SK-N-DZ (cell line): Measurements from ENCODE around the gene SRRM4.

Experiments
- DNase-seq: peaks from one replicate; pipeline ENCODE4 v3.0.0-alpha.2; 2015; ENCODE audit warnings: low spot score

SRRM4 gene

DNA sequence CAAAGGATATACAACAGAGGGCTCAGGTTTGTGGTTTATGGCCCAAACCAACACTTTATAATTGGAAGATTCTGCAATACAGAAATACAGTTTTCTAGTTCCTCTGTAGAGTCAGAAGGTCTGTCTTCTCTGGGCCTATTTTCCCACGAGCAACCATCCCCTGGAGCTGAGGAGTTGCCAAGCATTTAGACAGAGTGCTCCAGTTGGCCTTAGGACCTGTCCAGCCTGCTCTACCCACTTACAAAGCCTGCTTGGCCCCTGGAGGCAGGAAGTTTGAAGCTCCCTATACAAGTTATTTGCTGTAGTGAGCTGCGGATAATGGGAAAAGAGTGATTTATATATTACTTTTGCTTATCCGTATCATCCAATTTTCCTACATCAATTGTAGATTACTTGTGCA lies 136.6 kb downstream of the SRRM4 start:
- DNase-seq = no peak

DNA sequence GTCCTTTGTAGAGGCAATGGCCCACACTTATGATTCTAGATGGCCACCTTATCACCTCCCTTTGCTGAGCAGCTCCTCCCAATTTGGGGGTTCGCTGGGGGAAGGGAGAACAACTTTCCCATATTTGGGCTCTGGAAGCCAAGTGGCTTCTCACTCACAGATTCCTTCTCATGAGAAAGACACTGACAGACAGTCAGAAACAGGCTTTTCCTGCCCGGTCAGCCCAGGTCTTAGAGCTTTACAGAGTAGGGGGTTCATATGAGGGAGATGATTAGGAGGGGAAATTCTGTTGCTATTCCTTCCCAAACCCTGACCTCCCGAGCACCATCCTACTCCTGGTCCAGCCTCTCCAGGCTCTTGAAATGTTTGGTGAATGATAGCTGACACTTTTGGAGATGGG lies 137.3 kb downstream of the SRRM4 start:
- DNase-seq = no peak

DNA sequence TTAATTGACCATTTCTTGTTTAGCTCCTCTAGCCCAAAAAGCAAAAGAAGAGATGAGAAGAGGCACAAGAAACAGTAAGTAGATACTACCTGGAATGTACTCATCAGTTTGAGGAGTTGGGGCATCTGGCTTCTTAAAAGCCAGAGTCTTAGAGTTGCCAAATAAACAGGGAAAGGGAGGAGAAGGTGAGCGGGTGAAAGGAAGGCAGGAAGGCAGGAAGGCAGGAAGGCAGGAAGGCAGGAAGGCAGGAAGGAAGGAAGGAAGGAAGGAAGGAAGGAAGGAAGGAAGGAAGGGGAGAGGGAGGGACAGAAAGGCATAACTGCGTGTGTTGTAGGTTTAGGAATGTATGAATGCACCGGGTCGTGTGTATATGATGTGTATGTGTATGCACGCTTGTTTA lies 140.7 kb downstream of the SRRM4 start:
- no peak for DNase-seq

DNA sequence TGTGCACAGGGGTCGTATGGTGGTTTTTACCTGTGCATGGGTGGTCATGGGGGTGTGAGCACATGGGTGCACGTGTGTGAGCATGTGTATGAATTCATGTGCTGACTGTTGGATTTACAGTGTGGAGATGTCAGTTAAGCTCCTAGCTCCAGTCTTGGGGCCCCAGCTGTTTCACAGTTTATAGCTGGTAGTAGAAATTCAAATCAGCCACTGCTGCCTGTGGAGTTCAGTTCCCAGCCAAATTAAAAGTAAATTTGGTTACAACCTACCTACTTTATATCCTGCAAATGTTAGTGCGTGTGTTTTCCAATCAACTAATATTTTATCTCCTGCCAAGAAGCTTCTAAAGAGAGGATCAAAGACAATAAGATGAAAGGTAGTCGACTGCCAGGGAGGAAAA lies 141.4 kb downstream of the SRRM4 start:
- no peak for DNase-seq

DNA sequence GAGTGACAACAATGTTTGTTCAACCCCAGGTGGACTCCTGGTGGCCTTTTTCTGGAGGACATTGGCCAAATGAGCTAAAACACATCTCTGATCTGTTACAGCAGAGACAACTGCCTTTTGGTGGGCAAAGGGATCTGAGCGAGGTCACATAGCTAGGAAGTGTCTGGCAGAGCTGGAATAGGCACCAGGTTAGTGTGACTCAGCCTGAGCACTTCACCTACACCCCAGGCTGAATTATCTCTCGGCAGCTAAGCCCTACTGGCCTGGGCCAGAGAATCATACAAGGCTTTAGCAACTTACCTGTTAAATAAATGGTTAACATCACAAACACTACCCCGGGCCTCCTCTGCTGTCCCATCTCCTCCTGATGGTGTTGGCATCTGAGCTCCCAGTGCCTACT lies 147.2 kb downstream of the SRRM4 start:
- DNase-seq = no peak

DNA sequence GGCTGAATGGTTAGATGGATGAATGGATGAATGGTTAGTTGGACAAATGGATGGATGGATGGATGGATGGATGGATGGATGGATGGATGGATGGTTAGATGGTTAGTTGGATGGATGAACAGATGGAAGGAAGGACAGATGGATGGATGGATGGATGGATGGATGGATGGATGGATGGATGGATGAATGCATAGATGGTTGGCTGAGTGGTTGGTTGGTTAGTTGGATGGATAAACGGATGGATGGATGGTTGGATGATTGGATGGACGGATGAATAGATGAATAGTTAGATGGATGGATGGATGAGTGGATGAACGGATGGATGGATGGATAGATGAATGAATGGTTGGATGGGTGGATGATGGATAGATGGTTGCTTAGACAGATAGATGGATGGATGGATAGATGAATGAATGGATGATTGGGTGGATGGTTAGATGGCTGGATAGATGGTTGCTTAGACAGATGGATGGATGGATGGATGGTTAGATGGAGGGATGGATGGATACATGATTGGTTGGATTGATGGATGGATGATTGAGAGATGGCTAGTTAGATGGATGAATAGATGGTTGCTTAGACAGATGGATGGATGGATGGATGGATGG lies 148.6 kb downstream of the SRRM4 start:
- DNase-seq = no peak

DNA sequence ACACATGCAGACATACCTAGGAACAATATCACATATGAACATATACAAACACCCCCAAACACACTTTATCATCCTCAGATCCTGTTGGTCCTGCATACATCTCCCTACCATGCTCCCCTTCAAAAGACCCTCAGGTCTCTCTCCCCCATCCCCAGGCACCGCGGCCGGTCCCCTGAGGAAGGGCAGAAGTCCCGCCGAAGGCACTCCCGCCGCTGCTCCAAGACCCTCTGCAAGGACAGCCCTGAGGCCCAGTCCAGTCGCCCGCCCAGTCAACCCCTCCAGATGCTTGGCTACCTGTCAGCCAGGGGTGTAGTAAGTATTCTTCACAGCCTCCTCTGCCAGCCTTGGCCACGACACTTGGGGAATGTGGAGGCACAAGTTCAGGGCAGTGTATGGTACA lies 149.2 kb downstream of the SRRM4 start:
- no peak for DNase-seq

DNA sequence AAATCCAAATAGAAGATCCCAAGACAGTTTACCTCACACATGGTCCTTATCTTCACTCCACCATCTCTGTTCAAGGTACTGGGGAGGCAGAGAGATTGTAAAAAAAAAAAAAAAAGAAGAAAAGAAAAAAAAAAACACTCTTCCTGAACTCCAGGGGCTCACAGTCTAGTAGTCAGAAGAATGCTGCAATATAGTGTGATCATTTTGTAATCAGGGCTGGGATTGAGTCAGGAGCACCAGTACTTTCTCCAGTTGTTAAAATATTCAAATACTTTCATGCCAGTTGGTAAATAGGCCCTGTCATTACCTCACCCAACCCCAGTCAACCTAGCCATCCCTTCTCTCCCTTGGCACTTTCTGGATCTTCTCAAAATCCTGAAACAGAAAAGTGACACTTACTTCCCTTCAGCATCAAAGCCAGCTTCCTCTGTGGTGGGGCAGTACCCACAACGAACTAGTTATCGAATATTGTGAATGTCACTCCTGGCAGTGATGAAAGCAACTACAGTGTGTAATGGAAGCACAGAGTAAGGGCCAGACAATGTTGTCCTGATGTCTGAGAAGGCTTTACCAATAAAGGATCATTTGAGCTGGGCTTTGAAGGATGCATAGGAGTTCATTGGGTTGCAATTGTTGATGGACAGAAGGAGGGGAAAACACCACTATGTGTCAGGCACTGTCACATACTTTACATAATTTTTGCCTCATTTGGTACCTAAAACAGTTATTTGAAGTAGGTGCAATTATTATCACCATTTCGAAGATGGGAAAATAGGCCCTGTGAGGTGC lies 153.1 kb downstream of the SRRM4 start:
- DNase-seq = no peak

DNA sequence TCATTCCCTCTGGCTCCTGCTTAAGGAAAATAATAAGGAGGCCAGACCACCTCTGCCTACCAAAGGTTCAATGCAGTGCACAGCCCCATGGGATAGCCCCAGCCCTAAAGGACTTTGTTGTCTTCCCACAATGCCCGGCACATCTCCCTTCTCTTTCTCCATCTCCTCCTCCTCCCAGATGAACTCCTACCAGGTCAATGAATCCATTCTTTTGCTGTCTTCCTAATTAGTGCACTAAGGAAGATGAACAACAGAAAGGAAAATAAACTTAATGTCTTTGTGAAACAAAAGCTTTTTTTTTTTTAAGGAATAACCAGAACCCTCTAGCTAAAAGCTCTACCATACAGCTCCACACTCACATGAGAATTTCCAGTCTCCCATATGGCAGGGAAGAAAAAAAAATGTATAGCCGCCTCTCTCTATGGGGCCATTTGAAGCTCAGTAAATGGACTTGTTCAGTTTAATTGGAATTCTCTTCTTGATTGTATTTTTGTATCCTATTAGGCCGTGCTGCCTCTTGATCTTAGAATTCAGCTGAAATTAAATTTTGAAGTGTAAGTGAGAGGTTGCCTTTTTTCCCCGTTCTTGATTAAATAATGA lies 155.6 kb downstream of the SRRM4 start:
- no peak for DNase-seq

DNA sequence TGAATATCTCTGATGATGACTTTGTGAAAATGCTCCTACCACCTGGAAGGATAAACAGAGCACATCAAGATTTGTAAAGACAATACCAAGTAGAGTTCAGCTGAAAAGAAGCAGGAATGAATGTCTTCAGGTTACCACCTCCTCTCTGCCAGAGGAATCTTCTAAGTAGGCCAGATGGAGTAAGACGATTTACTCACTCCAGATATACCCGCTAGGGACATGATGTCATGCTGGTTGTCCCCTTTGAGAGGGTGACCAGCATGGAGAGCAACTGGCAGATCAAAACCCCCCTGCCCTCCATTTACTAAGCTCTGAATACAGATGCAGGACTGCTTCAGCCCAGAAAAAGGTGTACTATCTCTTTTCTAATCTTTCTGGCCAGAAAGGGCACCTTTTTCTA lies 158.1 kb downstream of the SRRM4 start:
- DNase-seq = no peak

DNA sequence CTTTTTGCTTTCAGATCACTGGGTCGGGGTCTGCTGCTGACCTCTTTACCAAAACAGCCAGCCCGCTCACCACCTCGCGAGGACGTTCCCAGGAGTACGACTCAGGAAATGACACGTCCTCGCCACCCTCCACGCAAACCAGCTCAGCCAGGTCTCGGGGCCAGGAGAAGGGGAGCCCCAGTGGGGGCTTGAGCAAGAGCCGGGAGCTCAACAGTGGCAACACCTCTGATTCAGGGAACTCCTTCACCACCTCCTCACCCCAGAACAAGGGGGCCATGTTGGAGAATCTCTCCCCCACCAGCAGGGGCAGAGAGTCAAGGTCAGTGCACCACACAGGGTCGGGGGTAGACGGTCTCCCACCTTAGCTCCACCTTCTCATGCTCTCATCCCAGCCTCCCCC lies 164.0 kb downstream of the SRRM4 start:
- DNase-seq = no peak

DNA sequence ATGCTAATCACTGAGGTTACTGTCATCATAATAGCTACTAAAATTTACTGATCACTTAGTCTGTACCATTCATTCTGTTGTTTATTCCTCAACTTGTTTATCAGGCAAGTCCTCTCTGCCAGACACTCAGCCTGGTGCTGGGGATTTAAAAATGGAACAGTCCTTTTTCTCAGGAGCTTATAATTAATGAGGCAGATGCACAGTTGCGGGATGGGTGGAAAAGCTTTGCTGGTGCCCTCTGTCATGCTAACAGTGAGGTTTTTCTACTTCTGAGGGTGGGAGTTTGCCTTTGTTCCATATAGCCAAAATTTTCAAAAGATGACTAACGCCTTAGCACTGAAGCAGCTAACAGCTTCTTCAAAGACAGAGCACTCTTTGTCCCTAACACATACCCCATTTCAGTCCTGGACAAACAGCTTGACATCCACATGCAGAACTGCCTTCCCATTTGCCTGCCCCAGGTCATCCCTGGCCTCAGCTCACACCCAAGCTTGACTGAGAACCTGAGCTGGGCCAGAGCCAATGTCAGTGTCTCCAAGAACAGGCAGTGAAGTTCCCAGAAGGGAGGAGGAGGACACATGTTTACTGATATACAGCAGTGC lies 166.6 kb downstream of the SRRM4 start:
- DNase-seq = no peak

DNA sequence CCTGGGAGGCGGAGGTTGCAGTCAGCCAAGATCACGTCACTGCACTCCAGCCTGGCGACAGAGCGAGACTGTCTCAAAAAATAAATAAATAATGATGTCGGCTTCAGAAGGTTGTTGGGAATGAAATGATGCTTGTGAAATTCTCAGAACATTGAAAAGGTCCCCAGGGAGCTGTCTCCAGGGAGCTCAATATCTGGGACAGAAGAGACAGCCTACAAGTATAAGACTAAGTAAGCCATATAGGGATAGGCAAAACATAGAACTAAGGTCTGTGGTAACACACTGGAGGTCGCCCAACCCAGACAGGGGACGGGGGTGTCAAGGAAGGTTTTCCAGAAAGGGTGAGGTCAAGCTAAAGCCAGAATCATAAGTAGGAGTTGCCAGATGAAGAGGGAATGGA lies 167.9 kb downstream of the SRRM4 start:
- DNase-seq = no peak

DNA sequence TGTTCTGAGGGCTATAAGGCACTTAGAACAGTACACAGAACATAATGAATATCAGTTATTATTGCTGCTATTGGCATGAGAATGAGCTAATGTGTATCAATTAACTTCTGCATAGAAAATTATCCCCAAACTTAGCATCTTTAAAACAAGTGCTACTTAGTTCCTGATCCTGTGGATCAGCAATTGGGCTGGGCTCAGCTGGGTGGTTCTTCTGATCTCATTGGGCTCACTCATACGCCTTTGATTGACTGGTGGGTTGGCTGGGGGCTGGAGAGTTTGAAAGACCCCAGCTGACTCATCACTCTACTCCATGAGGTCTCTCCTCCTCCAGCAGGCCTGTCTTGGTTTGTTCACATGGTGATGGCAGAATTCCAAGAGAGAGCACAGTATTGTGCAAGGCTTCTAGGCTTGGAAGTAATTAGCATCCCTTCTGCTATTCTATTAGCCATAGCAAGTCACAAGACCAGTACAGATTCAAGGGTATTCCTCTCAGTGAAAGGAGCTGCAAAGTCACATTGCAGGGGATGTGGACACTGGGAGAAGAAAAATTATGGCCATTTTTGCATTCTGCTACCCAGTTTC lies 170.2 kb downstream of the SRRM4 start:
- DNase-seq = no peak

DNA sequence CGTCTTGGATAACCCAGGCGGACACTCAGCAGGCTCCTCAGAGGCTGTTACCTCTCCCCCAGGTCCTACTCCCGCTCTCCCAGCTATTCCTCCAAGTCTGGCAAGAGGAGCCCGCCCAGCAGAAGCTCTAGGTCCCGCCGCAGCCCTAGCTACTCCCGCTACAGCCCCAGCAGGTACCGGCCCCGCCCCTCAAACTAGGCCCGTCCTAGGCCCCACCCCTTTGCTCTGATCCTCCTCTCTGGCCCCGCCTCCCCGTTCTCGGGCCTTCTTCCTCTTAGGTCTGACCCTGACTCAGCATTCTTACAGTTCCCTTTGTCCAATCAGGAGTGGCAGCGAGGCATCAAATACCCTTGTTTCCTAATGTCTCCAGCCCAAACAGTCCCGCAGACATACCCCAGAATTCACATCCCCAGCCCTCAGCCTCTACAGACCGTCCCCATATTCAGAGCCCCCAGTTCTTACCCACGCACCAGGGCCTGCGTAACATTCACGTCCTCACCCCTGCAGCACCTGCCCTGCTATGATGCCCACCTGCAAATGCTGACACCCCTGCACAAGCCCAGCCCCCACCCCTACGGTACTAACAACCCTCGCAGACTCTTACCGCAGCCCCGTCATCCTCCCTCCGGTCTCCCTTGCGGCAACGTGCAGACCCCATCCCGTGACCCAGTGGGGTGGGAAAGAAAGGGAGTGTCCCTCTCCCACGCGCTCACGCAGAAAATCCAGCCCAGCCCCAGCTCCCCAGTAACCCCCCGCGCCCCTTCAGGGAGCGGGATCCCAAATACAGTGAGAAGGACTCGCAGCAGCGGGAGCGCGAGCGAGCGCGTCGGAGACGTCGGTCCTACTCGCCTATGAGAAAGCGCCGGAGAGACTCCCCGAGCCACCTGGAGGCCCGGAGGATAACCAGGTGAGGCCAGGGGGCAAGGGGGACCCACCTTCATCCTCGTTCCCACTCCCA lies 172.4 kb downstream of the SRRM4 start:
- DNase-seq = no peak

DNA sequence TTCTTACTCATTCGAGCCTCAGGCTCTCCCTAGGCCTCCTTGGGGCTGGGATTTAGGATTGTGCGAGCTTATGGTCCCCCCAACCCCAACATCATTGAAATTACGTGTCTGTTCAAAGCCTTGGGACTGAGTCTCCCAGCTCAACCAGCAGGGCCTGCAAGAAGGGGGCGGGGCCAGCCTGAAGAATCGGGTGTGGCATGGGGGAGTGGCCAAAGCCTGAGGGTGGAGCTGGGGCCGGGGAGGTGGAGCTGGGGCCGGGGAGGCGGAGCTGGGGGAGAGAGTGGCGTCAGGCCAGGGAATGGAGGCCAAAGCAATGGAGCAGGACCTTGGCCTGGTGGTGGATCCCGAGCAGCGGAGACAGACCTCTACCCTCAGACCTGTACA lies 173.1 kb downstream of the SRRM4 start:
- DNase-seq = no peak

DNA sequence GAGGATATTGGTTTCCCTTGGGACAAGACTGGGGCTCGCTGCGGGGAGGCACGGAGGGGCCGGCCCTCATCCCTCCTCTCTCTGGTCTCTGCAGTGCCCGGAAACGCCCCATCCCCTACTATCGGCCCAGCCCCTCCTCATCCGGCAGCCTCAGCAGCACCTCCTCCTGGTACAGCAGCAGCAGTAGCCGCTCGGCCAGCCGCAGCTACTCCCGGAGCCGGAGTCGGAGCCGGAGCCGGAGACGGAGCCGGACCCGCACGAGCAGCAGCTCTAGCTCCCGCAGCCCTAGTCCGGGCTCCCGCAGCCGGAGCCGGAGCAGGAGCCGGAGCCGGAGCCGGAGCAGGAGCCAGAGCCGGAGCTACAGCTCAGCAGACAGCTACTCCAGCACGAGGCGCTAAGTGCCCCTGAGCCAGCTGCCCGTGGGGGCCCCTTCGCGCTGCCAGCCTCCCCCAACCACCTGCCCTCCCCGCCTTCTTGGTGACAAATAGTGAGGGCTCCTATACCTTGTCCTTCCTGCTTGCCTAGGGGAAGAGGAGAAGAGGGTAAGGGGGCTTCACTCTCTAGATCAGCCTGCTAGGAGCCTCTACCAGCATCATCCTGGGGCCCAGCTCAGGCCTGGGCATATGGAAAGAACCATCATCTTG lies 175.2 kb downstream of the SRRM4 start:
- no peak for DNase-seq

DNA sequence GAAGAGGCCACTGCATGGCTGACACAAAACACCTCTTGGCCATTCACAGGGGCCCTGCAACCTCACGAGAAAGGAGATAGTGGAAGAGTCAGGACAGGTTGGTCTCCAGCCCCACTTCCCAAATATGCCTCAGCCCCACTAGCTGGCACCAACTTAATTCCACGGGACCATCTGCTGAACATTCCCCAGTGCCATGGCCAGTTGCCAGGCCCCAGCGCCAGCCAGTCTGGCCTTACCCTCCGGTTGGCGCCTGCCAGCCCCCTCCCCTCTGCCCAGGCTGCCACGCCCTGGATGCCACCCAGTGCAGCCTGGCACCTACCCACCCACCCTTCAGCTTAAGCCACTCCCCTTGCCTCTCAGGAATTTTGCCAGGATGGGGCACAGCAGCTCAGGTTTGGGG lies 176.2 kb downstream of the SRRM4 start:
- DNase-seq = no peak

DNA sequence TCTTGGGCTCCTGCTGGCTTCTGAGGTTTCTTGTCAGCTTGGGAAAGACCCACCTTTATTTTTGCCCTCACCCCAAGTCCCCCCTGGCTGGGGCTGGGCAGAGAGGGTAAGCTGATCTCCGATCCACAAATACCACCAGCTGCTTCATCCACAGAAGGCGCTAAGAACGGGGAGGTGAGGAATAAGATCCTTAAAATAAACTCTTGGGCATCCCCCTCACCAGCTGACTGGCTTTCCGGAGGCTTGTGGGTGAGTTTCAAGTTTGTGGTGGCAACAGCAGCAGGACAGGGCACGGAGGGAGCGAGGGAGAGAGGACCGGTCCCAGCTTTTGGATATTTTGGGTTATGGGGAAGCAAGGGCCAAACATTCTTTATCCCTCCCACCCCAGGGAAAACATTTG lies 176.6 kb downstream of the SRRM4 start:
- no peak for DNase-seq

DNA sequence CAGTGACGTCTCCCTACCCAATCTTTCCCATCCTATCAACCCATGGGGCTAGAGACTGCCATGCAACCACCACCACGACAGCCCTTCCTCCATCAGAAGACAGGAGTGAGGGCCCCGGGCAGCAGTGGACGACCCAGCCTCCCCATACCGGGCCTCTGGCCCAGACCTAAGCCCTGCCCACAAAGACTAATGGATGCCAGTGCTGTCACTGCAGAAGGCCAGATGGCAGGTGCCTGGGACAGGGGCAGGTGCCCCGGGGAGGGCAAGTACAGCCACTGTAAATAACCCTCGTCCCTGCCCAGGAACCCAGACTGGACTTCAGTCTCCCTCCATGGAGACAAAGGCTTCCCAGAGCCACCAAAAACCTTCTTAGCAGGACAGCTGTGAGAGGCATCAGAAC lies 177.1 kb downstream of the SRRM4 start:
- no peak for DNase-seq

DNA sequence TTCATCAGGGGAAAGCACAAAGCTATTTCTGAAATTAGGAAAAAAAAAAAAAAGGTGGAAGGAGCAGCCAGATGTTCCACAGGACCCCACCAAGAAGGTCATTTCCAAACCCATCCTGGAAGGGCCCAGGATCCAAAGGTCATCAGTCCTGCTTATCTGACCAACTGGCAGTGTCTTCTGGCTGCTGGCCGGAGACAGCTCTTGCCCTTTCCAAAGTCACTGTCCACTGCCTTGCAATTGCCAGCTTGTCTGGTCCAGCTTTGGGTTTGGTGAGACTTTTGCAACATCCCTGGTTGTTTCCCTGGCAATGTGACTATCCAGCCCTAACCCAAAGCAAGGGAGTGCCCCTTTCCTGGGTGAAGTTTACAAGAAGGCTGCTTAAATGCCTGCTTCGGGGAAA lies 178.5 kb downstream of the SRRM4 start:
- DNase-seq = no peak
